HG03280 (cell line): Measurements from ENCODE around the gene BEST3.
"Not testable (repeated sequence)": the region's sequence is repeated elsewhere in the genome, so short reads cannot be mapped to it uniquely, and the experiment has no call there.

Source experiments
- ATAC-seq: cut with Tn5 transposase; IDR thresholded peaks from one replicate; pipeline ENCODE4 v1.9.1; 2021; ENCODE audit warnings: mild to moderate bottlenecking, moderate library complexity; ENCODE audit not compliant: unreplicated experiment

Gene BEST3

GRCh38 chr12:69608114-69608513, 91.0 kb downstream of the BEST3 start:
- ATAC-seq = no peak

- not testable (repeated sequence) for ATAC-seq
Measured at GRCh38 chr12:69604275-69604674, 94.8 kb downstream of the BEST3 start.
